T-helper 2 cell treated with Interferon-gamma antibody and Interleukin-4, amounts not matched to agents 100 ng/mL and 5 ng/mL, for 36 hours (primary cell): Measurements from ENCODE around the gene FKBP1A. TPM values are rescaled to one million over a fixed set of nuclear protein-coding genes. Genes with fewer than 3 reads are reported as not detected.

Experiments used
- intact Hi-C: fragments of 100-400 bp; cut with micrococcal nuclease; formaldehyde crosslinking; loops from one replicate; pipeline ENCODE4 v1.15.1; 2023
- total RNA-seq: library from RNA; stranded (reverse); gene quantifications from 2 replicates; pipeline ENCODE4 v1.2.3, GENCODE V29; 2022

The FKBP1A gene
- total RNA-seq, 1 donor from 2014 or later = 292 TPM

- intact Hi-C loops = no loop called here
These were observed 71.3 kb downstream of the FKBP1A start for GRCh38 chr20:1321654-1321939.

GRCh38 chr20:1320902-1321653 is 71.8 kb downstream of the FKBP1A start:
- intact Hi-C loops = no loop called here

- intact Hi-C loops = no loop called here
These were observed 72.8 kb downstream of the FKBP1A start for GRCh38 chr20:1320016-1320415.

- intact Hi-C loops = no loop called here
These were observed 73.4 kb downstream of the FKBP1A start for GRCh38 chr20:1319462-1319861.

GRCh38 chr20:1319051-1319450 is 73.8 kb downstream of the FKBP1A start:
- intact Hi-C loops = no loop called here

Other genes with a start within 250 kb of the FKBP1A start
- 0.09 TPM in 1 of 2 replicates, not detected in the other for gene TMEM74B, start 208.1 kb downstream of the FKBP1A start, total RNA-seq
- gene C20orf202, start 189.6 kb downstream of the FKBP1A start, total RNA-seq = 0.11 TPM in 1 of 2 replicates, not detected in the other
- gene RAD21L1, start 167.0 kb downstream of the FKBP1A start, total RNA-seq = not detected in 2 replicates
- 5.2 and 5.4 TPM in 2 replicates for gene SNPH, start 126.8 kb downstream of the FKBP1A start, total RNA-seq
- 2.2 and 3.7 TPM in 2 replicates for gene SDCBP2, start 63.9 kb downstream of the FKBP1A start, total RNA-seq
- gene NSFL1C, start 73.8 kb upstream of the FKBP1A start, total RNA-seq = 73.2 and 77.2 TPM in 2 replicates
- gene SIRPB2, start 98.4 kb upstream of the FKBP1A start, total RNA-seq = not detected in 2 replicates
- gene SIRPD, start 164.7 kb upstream of the FKBP1A start, total RNA-seq = 0.20 and 0.23 TPM in 2 replicates
- 2.0 and 3.6 TPM in 2 replicates for gene SIRPB1, start 227.0 kb upstream of the FKBP1A start, total RNA-seq